Stomach (tissue), 4 donors: ENCODE data around the gene SKOR2.

Experiments
- EP300 ChIP-seq: sonication (generic); formaldehyde crosslinking; IDR thresholded peaks from one replicate; pipeline ENCODE4 v1.6.1; 2017; ENCODE audit warnings: antibody characterized with exemption
- POLR2A ChIP-seq, 4 donors: fragments of 450-650 bp; IDR thresholded peaks; one replicate each; pipeline ENCODE4 v1.6.1; 2016; ENCODE audit warnings: antibody characterized with exemption in 4 of 4, control low read depth in 2 of 4, mild to moderate bottlenecking in 1 of 4, moderate library complexity in 1 of 4
- POLR2AphosphoS5 ChIP-seq, 3 donors: sonication (generic); formaldehyde crosslinking; IDR thresholded peaks; one replicate each; pipeline ENCODE4 v1.6.1; 2016; ENCODE audit warnings: antibody characterized with exemption in 3 of 3
- TF ChIP-seq, protein P1 (sequence below), 7 experiments: fragments of 450-650 bp in 4 of 7; fragments of 200-600 bp in 3 of 7; sonication (generic) in 3 of 7; IDR thresholded peaks; one replicate each; pipeline ENCODE4 v1.5.1; 2016 to 2019; ENCODE audit warnings: antibody characterized with exemption in 7 of 7, control low read depth in 2 of 7, mild to moderate bottlenecking in 1 of 7

DNA sequence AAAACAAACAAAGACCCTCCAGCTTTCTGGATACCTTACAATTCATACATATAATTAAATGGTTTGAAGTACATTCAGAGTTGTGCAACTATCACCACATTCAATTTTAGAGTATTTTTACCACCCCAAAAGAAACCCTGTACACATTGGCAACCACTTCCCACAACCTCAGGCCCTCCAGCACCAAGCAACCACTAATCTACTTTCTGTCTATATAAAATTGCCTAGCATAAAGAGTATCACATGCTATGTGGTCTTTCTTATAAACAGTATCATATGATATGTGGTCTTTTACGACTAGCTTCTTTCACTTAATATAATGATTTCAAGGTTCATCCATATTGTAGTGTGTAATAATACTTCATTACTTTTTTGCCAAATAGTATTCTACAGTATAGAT is 82.5 kb downstream of the SKOR2 start:
- TF ChIP-seq, protein P1, sequence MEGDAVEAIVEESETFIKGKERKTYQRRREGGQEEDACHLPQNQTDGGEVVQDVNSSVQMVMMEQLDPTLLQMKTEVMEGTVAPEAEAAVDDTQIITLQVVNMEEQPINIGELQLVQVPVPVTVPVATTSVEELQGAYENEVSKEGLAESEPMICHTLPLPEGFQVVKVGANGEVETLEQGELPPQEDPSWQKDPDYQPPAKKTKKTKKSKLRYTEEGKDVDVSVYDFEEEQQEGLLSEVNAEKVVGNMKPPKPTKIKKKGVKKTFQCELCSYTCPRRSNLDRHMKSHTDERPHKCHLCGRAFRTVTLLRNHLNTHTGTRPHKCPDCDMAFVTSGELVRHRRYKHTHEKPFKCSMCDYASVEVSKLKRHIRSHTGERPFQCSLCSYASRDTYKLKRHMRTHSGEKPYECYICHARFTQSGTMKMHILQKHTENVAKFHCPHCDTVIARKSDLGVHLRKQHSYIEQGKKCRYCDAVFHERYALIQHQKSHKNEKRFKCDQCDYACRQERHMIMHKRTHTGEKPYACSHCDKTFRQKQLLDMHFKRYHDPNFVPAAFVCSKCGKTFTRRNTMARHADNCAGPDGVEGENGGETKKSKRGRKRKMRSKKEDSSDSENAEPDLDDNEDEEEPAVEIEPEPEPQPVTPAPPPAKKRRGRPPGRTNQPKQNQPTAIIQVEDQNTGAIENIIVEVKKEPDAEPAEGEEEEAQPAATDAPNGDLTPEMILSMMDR (IDR thresholded peaks at IDR 0.05): no peak
- TF ChIP-seq EP300 (no peak), POLR2A (IDR thresholded peaks at IDR 0.05) (no peak), POLR2AphosphoS5 (IDR thresholded peaks at IDR 0.05) (no peak)
